ENCODE measurements around the gene WWOX.

Gene WWOX

DNA sequence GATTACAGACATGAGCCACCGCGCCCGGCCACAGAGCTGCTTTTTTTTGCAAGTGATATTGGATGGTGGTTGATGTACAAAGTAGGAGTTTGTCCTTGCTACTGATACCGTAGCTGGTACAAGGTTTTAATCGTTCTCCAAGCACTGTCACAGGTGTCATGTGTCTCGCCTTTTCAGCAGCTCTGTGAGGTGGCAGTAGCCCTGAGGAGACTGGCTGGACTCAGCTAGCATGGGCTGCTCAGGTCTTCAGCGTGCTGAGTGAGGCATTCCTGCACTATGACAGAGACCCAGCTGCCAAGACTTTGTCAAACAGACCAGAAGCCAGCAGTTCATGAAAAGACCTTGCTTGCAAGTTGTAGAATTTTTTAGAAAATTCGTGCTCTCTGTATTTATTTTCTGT, 7.2 kb downstream of the WWOX start:
- Histone ChIP-seq H3K9me3 (ENCODE audit: control insufficient read depth, low read depth, low read length) (no peaks in the 10 kb centered on the region), H3K9ac (ENCODE audit: low read length) (no peak overlapping the region), H3K36me3 (ENCODE audit: control insufficient read depth, low read depth, low read length) (peaks cover 5% of the 10 kb centered on the region), H3K27me3 (ENCODE audit: control insufficient read depth, insufficient read depth, low read length) (no peaks in the 10 kb centered on the region), H3K4me1 (ENCODE audit: control insufficient read depth, low read depth, low read length) (no peaks in the 10 kb centered on the region), H3K27ac (ENCODE audit: low read length) (no peak overlapping the region), H3K4me3 (ENCODE audit: low read length) (no peak overlapping the region)

DNA sequence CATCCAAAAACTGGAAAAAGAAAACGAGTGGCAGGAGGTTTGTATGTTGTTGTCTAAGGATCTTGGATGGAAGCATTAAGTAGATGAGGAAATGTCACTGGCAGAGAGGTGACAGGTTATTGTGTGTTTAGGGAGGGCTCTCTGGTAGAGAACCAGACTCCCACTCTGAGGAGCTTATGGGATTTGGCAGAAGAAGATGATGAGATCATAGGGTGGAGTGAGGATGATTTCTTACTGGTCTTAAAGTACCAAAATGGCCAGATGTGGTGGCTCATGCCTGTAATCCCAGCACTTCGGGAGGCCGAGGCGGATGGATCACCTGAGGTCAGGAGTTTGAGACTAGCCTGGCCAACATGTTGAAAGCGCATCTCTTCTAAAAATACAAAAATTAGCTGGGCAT, 9.0 kb downstream of the WWOX start:
- H3K27ac ChIP-seq (ENCODE audit: low read length): no peak overlapping the region
- no peak overlapping the region for H3K4me3 ChIP-seq (ENCODE audit: low read length)
- H3K4me1 ChIP-seq (ENCODE audit: control insufficient read depth, low read depth, low read length): no peaks in the 10 kb centered on the region
- peaks cover 5% of the 10 kb centered on the region for H3K36me3 ChIP-seq (ENCODE audit: control insufficient read depth, low read depth, low read length)
- H3K27me3 ChIP-seq (ENCODE audit: control insufficient read depth, insufficient read depth, low read length): no peaks in the 10 kb centered on the region
- no peak overlapping the region for H3K9ac ChIP-seq (ENCODE audit: low read length)
- no peaks in the 10 kb centered on the region for H3K9me3 ChIP-seq (ENCODE audit: control insufficient read depth, low read depth, low read length)

DNA sequence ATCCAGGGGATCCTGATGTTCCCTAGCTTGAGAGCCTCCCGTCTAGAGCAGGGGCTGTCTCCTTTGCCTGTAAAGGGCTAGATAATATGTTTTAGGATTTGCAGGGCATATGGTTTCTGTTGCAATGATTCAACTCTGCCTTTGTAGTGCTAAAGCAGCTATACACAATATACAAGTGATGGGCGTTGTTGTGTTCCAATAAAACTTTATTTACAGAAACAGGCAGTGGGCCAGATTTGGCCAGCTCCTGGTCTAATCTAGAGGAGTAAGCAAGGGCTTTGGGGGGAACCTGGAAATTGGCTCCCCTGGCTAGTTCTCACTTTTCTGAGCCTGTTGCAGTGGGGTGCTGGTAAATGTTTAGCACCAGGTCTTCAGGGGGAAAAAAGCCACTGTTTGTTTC, 13.8 kb downstream of the WWOX start:
- no peak overlapping the region for H3K27ac ChIP-seq (ENCODE audit: low read length)
- no peak overlapping the region for H3K9ac ChIP-seq (ENCODE audit: low read length)
- no peaks in the 10 kb centered on the region for H3K9me3 ChIP-seq (ENCODE audit: control insufficient read depth, low read depth, low read length)
- H3K4me3 ChIP-seq (ENCODE audit: low read length): no peak overlapping the region
- no peaks in the 10 kb centered on the region for H3K27me3 ChIP-seq (ENCODE audit: control insufficient read depth, insufficient read depth, low read length)
- no peaks in the 10 kb centered on the region for H3K4me1 ChIP-seq (ENCODE audit: control insufficient read depth, low read depth, low read length)
- peaks cover 8% of the 10 kb centered on the region for H3K36me3 ChIP-seq (ENCODE audit: control insufficient read depth, low read depth, low read length)

DNA sequence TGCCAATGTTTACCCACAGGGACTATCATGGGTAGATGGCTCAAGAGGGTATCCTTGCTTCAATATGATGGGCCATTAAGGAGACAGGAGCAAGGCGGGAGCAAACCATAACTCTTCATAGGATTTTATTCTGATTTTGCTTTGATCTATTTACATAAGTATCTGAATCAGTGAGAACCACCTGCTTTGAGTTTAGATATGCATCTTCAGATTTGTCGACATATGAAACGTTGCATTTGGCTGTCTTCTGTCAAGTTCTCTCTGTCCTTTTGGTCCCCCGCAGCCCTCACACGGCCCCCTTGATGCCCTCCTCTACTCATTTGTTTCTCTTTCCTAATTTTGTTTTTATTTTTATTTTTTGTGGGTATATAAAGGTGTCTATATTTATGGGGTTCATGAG, 16.2 kb downstream of the WWOX start:
- H3K27me3 ChIP-seq (ENCODE audit: control insufficient read depth, insufficient read depth, low read length): no peaks in the 10 kb centered on the region
- peaks cover 12% of the 10 kb centered on the region for H3K36me3 ChIP-seq (ENCODE audit: control insufficient read depth, low read depth, low read length)
- no peaks in the 10 kb centered on the region for H3K9me3 ChIP-seq (ENCODE audit: control insufficient read depth, low read depth, low read length)
- H3K4me1 ChIP-seq (ENCODE audit: control insufficient read depth, low read depth, low read length): no peaks in the 10 kb centered on the region
- no peak overlapping the region for H3K27ac ChIP-seq (ENCODE audit: low read length)
- no peak overlapping the region for H3K9ac ChIP-seq (ENCODE audit: low read length)
- no peak overlapping the region for H3K4me3 ChIP-seq (ENCODE audit: low read length)

DNA sequence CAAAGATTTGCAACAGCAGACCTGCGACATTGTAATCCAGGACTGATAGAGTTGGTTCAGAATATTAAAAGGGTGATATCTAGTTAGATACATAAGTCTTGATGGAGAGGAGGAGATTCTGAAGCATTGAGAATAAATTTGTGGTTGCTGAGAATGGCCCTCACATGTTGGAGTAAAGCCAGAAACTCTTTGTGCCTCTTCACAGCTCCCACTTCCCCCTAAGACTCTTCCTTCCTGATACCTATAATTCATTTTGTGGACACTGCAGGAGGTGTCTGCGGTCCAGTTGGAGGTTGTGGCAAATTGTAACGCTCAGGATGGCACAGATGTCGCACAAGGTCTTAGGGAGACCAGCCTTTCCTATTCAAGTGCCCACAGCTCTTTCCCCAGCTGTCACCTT, 17.5 kb downstream of the WWOX start:
- no peaks in the 10 kb centered on the region for H3K4me1 ChIP-seq (ENCODE audit: control insufficient read depth, low read depth, low read length)
- H3K27me3 ChIP-seq (ENCODE audit: control insufficient read depth, insufficient read depth, low read length): no peaks in the 10 kb centered on the region
- no peaks in the 10 kb centered on the region for H3K9me3 ChIP-seq (ENCODE audit: control insufficient read depth, low read depth, low read length)
- no peak overlapping the region for H3K27ac ChIP-seq (ENCODE audit: low read length)
- H3K9ac ChIP-seq (ENCODE audit: low read length): no peak overlapping the region
- H3K4me3 ChIP-seq (ENCODE audit: low read length): no peak overlapping the region
- peaks cover 10% of the 10 kb centered on the region for H3K36me3 ChIP-seq (ENCODE audit: control insufficient read depth, low read depth, low read length)

DNA sequence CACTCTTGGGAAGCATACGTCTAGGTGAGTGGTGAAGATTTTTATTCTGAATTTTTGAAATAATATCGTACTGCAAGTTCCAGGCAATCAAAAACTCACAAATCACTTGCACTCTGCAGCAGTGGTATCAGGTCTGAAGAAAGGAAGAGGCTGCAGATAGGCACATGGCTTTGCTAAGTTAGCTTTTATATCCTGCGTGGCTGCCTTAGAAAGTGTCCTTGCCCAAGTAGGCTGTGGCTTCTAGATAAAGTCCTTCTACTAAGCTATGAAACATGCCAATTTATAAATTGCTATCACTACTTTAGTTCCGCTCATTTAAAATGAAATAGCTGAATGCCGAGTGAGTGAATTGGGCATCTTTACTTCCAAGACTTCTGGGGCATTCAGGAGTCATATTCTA, 17.9 kb downstream of the WWOX start:
- no peaks in the 10 kb centered on the region for H3K9me3 ChIP-seq (ENCODE audit: control insufficient read depth, low read depth, low read length)
- no peak overlapping the region for H3K27ac ChIP-seq (ENCODE audit: low read length)
- H3K4me3 ChIP-seq (ENCODE audit: low read length): no peak overlapping the region
- H3K9ac ChIP-seq (ENCODE audit: low read length): no peak overlapping the region
- H3K36me3 ChIP-seq (ENCODE audit: control insufficient read depth, low read depth, low read length): peaks cover 10% of the 10 kb centered on the region
- no peaks in the 10 kb centered on the region for H3K27me3 ChIP-seq (ENCODE audit: control insufficient read depth, insufficient read depth, low read length)
- H3K4me1 ChIP-seq (ENCODE audit: control insufficient read depth, low read depth, low read length): no peaks in the 10 kb centered on the region

DNA sequence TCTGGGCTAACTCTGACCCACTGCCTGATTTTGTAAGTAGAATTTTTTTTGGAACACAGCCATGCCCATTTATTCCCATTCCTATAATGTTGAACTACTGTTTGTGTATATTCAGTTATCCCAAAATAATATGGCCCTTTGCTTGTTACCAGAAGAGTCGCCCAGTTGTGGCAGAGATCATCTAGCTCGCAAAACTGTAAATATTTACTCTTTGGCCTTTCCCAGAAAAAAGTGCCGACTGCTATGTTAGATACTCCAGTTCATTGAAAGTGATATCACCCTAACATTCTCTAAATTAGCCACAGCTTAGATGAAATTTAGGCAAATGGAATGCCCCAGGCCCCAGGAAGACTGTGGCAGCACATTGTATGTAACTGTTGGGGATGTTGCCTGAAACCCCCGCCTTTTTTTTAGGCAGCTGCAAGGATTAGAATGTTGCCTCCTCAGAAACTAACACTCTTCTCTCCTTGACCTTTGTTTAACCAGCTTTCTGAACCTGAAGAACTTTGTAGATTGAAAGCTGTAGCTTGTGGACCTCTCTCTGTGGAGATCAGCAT, 19.1 kb downstream of the WWOX start:
- no peak overlapping the region for H3K9ac ChIP-seq (ENCODE audit: low read length)
- H3K4me1 ChIP-seq (ENCODE audit: control insufficient read depth, low read depth, low read length): no peaks in the 10 kb centered on the region
- H3K9me3 ChIP-seq (ENCODE audit: control insufficient read depth, low read depth, low read length): no peaks in the 10 kb centered on the region
- no peaks in the 10 kb centered on the region for H3K27me3 ChIP-seq (ENCODE audit: control insufficient read depth, insufficient read depth, low read length)
- no peak overlapping the region for H3K4me3 ChIP-seq (ENCODE audit: low read length)
- H3K36me3 ChIP-seq (ENCODE audit: control insufficient read depth, low read depth, low read length): peaks cover 10% of the 10 kb centered on the region
- H3K27ac ChIP-seq (ENCODE audit: low read length): no peak overlapping the region

DNA sequence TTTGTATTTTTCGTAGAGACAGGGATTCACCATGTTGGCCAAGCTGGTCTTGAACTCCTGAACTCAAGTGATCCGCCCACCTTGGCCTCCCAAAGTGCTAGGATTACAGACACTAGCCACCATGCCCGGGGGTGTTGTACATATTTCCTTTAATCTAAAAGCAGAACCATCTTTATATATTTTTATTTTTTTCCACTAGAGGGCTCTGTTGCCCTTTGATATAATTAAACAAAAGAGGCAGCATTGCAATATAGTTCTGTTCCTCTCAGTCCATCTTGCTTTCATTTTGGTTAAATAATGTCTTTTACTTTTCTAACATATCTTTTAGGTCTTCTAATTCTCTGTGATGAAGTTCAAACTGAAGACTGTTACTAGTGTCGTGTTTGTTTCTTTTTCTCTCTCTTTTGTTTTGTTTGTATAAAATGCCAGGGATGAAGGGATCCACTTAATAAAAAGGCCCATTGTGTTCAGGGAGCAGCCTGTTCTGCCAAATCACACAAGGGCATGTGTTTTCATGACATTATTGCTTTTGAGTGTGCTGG, 23.4 kb downstream of the WWOX start:
- H3K27ac ChIP-seq (ENCODE audit: low read length): no peak overlapping the region
- H3K27me3 ChIP-seq (ENCODE audit: control insufficient read depth, insufficient read depth, low read length): no peaks in the 10 kb centered on the region
- peaks cover 10% of the 10 kb centered on the region for H3K36me3 ChIP-seq (ENCODE audit: control insufficient read depth, low read depth, low read length)
- H3K9me3 ChIP-seq (ENCODE audit: control insufficient read depth, low read depth, low read length): no peaks in the 10 kb centered on the region
- no peaks in the 10 kb centered on the region for H3K4me1 ChIP-seq (ENCODE audit: control insufficient read depth, low read depth, low read length)
- no peak overlapping the region for H3K4me3 ChIP-seq (ENCODE audit: low read length)
- no peak overlapping the region for H3K9ac ChIP-seq (ENCODE audit: low read length)

DNA sequence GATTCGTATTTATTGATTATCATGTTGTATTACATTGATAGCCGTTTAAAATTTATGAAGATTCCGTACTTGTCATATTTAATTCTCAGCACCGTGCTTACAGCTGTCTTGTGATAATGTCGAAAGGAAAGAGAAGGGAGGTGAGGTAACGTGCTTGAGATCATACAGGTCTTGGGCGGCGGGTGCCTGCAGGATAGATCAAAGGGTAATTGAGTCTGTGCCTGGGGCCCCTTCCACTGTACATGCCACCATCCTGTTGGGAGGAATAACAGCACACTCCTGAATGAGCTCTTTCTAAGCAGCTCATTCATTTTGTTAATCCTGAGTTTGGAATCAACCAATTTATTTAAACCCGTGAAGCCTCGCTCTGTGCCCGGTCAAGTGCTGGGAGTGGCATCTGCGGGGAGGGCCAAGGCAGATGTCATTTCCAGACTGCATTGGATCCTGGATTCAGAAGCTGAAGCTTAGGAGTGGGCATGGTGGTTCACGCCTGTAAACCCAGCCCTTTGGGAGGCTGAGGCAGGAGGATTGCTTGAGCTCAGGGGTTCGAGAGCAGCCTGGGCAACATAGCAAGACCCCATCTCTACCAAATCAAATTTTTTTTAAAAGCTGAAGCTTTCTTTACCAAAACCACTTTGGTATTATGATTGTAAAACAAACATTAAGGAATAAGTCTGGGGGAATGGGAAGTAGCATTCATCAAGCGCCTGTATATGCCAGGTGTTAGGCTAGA, 25.8 kb downstream of the WWOX start:
- H3K4me1 ChIP-seq (ENCODE audit: control insufficient read depth, low read depth, low read length): no peaks in the 10 kb centered on the region
- no peak overlapping the region for H3K27ac ChIP-seq (ENCODE audit: low read length)
- no peaks in the 10 kb centered on the region for H3K9me3 ChIP-seq (ENCODE audit: control insufficient read depth, low read depth, low read length)
- no peak overlapping the region for H3K4me3 ChIP-seq (ENCODE audit: low read length)
- H3K36me3 ChIP-seq (ENCODE audit: control insufficient read depth, low read depth, low read length): no peaks in the 10 kb centered on the region
- H3K27me3 ChIP-seq (ENCODE audit: control insufficient read depth, insufficient read depth, low read length): no peaks in the 10 kb centered on the region
- H3K9ac ChIP-seq (ENCODE audit: low read length): no peak overlapping the region

DNA sequence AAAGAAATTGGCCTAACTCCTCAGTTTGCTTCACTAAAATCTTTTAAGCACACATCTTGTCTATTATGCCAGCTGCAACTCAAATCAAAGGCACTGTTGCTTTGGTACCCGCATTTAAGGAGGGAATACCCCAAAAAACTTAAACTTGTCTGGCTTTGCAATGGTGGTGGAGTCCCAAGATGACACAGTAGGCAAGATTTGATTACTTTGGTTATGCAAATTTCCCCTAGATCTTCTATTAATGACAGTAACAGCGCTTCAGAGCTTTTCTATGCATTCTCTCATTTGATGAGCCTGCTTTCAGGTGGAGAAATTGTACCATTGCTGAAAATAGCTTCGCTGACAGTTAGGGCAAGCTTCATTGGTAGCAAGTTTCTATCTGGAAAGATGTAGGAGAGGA, 27.2 kb downstream of the WWOX start:
- Histone ChIP-seq H3K36me3 (ENCODE audit: control insufficient read depth, low read depth, low read length) (no peaks in the 10 kb centered on the region), H3K27me3 (ENCODE audit: control insufficient read depth, insufficient read depth, low read length) (no peaks in the 10 kb centered on the region), H3K9ac (ENCODE audit: low read length) (no peak overlapping the region), H3K4me1 (ENCODE audit: control insufficient read depth, low read depth, low read length) (no peaks in the 10 kb centered on the region), H3K4me3 (ENCODE audit: low read length) (no peak overlapping the region), H3K27ac (ENCODE audit: low read length) (no peak overlapping the region), H3K9me3 (ENCODE audit: control insufficient read depth, low read depth, low read length) (no peaks in the 10 kb centered on the region)

DNA sequence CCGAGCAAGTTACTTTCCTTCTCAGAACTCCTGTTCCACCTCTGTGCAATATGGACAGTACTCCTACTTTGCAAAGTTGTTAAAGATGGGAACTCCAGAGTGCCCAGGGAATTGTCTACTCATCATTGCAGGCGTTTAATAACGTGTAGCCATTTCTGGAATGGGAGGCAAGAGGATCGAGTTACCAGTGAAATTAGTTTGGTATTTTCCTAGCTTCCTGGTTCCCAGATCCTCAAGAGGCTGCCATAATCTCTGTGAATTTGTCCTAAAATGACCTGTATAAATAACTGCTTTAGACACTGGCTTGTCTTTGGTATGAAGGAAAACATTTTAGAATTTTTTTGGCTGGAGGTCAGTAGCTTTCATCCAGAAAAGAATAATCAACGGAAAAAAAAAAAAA, 27.7 kb downstream of the WWOX start:
- H3K27me3 ChIP-seq (ENCODE audit: control insufficient read depth, insufficient read depth, low read length): no peaks in the 10 kb centered on the region
- no peak overlapping the region for H3K27ac ChIP-seq (ENCODE audit: low read length)
- H3K9ac ChIP-seq (ENCODE audit: low read length): no peak overlapping the region
- no peaks in the 10 kb centered on the region for H3K9me3 ChIP-seq (ENCODE audit: control insufficient read depth, low read depth, low read length)
- no peaks in the 10 kb centered on the region for H3K4me1 ChIP-seq (ENCODE audit: control insufficient read depth, low read depth, low read length)
- no peaks in the 10 kb centered on the region for H3K36me3 ChIP-seq (ENCODE audit: control insufficient read depth, low read depth, low read length)
- no peak overlapping the region for H3K4me3 ChIP-seq (ENCODE audit: low read length)

DNA sequence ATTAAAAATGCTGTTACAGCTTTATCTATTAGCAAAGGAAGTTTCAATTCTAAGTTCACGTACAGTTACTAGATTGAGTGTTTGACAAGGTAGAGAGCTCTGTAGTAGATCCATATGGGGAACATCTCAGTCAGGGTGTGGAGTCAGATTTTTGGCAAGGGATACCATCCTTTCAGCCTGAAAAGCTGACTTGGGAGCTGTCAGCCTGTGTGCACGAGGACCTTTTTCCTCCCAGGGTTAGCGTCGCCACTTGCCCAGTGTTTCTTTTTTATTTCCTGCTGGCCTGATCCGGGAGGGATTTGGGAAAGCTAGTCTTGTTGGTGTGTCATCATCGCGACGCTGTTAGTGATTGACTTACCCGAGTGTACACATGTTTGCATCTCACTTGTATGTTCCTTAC, 29.5 kb downstream of the WWOX start:
- Histone ChIP-seq H3K4me1 (ENCODE audit: control insufficient read depth, low read depth, low read length) (no peaks in the 10 kb centered on the region), H3K9me3 (ENCODE audit: control insufficient read depth, low read depth, low read length) (no peaks in the 10 kb centered on the region)

More for the DNA sequence above, 29.5 kb downstream of the WWOX start:
- Histone ChIP-seq H3K9ac (ENCODE audit: low read length) (no peak overlapping the region), H3K27me3 (ENCODE audit: control insufficient read depth, insufficient read depth, low read length) (no peaks in the 10 kb centered on the region), H3K27ac (ENCODE audit: low read length) (no peak overlapping the region), H3K36me3 (ENCODE audit: control insufficient read depth, low read depth, low read length) (no peaks in the 10 kb centered on the region), H3K4me3 (ENCODE audit: low read length) (no peak overlapping the region)

All from iPS-18a (cell line).